NCI-H446 (cell line): ENCODE data around the gene DNAI1.

Source experiments
- DNase-seq, 2 experiments: peaks; one replicate each; lab custom pipeline; 2025; lab: John Stamatoyannopoulos, UW

The DNAI1 gene

GRCh38 chr9:34558919-34559623 is 100.5 kb downstream of the DNAI1 start:
- no peak for DNase-seq

GRCh38 chr9:34559624-34560455 is 101.2 kb downstream of the DNAI1 start:
- DNase-seq = no peak

GRCh38 chr9:34560599-34561214 is 102.1 kb downstream of the DNAI1 start:
- no peak for DNase-seq

- peak in 1 of 2 experiments; percentile 13 for DNase-seq
Measured at GRCh38 chr9:34562135-34562745, 103.6 kb downstream of the DNAI1 start.

- no peak for DNase-seq
Measured at GRCh38 chr9:34563262-34563661, 104.7 kb downstream of the DNAI1 start.

GRCh38 chr9:34564617-34565016 is 106.0 kb downstream of the DNAI1 start:
- no peak for DNase-seq

- DNase-seq = no peak
Measured at GRCh38 chr9:34565856-34566255, 107.3 kb downstream of the DNAI1 start.

GRCh38 chr9:34566322-34566721 is 107.7 kb downstream of the DNAI1 start:
- no peak for DNase-seq

- no peak for DNase-seq
Measured at GRCh38 chr9:34566972-34567371, 108.4 kb downstream of the DNAI1 start.

- DNase-seq = no peak
Measured at GRCh38 chr9:34568133-34568532, 109.5 kb downstream of the DNAI1 start.

GRCh38 chr9:34568774-34569173 is 110.2 kb downstream of the DNAI1 start:
- no peak for DNase-seq

- peak in 1 of 2 experiments; percentile 58 for DNase-seq
Measured at GRCh38 chr9:34570376-34570775, 111.8 kb downstream of the DNAI1 start.
